Measurements from ENCODE around the gene AKNAD1.
"Not testable (repeated sequence)": the region's sequence is repeated elsewhere in the genome, so short reads cannot be mapped to it uniquely, and the experiment has no call there.

AKNAD1 gene

DNA sequence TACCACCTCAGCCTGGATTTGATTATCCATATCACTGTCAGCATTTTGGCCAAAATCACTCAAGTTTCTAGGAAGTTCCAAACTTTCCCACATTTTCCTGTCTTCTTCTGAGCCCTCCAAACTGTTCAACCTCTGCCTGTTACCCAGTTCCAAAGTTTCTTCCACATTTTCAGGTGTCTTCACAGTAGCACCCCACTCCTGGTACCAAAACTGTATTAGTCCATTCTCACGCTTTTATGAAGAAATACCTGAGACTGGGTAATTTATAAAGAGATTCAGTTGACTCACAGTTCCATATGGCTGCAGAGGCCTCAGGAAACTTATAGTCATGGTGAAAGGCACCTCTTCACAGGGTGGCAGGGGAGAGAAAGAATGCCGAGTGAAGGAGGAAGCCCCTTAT lies 71.0 kb downstream of the AKNAD1 start:
- DNase-seq (no peak), ATAC-seq (ENCODE audit: insufficient read depth, low read depth) (no peak)
- Histone ChIP-seq H3K4me3 (ENCODE audit: low read depth in 1 of 2, low read length in 2 of 2) (no peak overlapping the region), H3K27me3 (ENCODE audit: insufficient read depth, low read length, poor library complexity) (no peaks in the 10 kb centered on the region), H3K27ac (ENCODE audit: low read length) (no peak overlapping the region), H3K36me3 (ENCODE audit: insufficient read depth, low read length) (peaks cover 56% of the 10 kb centered on the region), H4K20me1 (ENCODE audit: insufficient read depth, low read length) (no peaks in the 10 kb centered on the region), H3K9ac (ENCODE audit: low read depth, low read length) (no peak overlapping the region), H3K9me3 (ENCODE audit: insufficient read depth, low read length, severe bottlenecking) (peaks cover 25% of the 10 kb centered on the region), H3K4me2 (ENCODE audit: insufficient read depth, low read length) (no peak overlapping the region), H3K79me2 (ENCODE audit: insufficient read depth, low read length) (no peaks in the 10 kb centered on the region), H2AFZ (ENCODE audit: low read depth, low read length) (no peak overlapping the region), H3K4me1 (ENCODE audit: insufficient read depth, low read length) (no peaks in the 10 kb centered on the region)
- TF ChIP-seq CTCF (IDR thresholded peaks at IDR 0.05; ENCODE audit: borderline replicate concordance, extremely low read depth, low read length, poor library complexity, severe bottlenecking), result no peak
- no peak for TF ChIP-seq EZH2 (IDR thresholded peaks at IDR 0.05; ENCODE audit: borderline replicate concordance, low read depth, low read length, severe bottlenecking)

- Histone ChIP-seq H3K27me3 (ENCODE audit: insufficient read depth, low read length, poor library complexity) (no peaks in the 10 kb centered on the region), H3K27ac (ENCODE audit: low read length) (no peak overlapping the region), H2AFZ (ENCODE audit: low read depth, low read length) (no peak overlapping the region), H3K9me3 (ENCODE audit: insufficient read depth, low read length, severe bottlenecking) (peaks cover 25% of the 10 kb centered on the region), H3K4me2 (ENCODE audit: insufficient read depth, low read length) (no peak overlapping the region), H3K79me2 (ENCODE audit: insufficient read depth, low read length) (no peaks in the 10 kb centered on the region), H4K20me1 (ENCODE audit: insufficient read depth, low read length) (no peaks in the 10 kb centered on the region), H3K4me1 (ENCODE audit: insufficient read depth, low read length) (no peaks in the 10 kb centered on the region), H3K9ac (ENCODE audit: low read depth, low read length) (no peak overlapping the region), H3K4me3 (ENCODE audit: low read depth in 1 of 2, low read length in 2 of 2) (no peak overlapping the region), H3K36me3 (ENCODE audit: insufficient read depth, low read length) (peaks cover 58% of the 10 kb centered on the region)
- TF ChIP-seq EZH2 (IDR thresholded peaks at IDR 0.05; ENCODE audit: borderline replicate concordance, low read depth, low read length, severe bottlenecking) (no peak), CTCF (IDR thresholded peaks at IDR 0.05; ENCODE audit: borderline replicate concordance, extremely low read depth, low read length, poor library complexity, severe bottlenecking) (no peak)
- DNase-seq (peak; percentile 10), ATAC-seq (ENCODE audit: insufficient read depth, low read depth) (no peak)
These were observed 71.6 kb downstream of the AKNAD1 start for GRCh38 chr1:108785264-108785663.

- H3K9me3 ChIP-seq (ENCODE audit: insufficient read depth, low read length, severe bottlenecking), result peaks cover 25% of the 10 kb centered on the region
- H3K4me2 ChIP-seq (ENCODE audit: insufficient read depth, low read length); H3K79me2 ChIP-seq (ENCODE audit: insufficient read depth, low read length); H3K4me3 ChIP-seq (ENCODE audit: low read depth in 1 of 2, low read length in 2 of 2); H3K4me1 ChIP-seq (ENCODE audit: insufficient read depth, low read length); ATAC-seq (ENCODE audit: insufficient read depth, low read depth); H4K20me1 ChIP-seq (ENCODE audit: insufficient read depth, low read length); DNase-seq; H3K27me3 ChIP-seq (ENCODE audit: insufficient read depth, low read length, poor library complexity); H2AFZ ChIP-seq (ENCODE audit: low read depth, low read length); H3K27ac ChIP-seq (ENCODE audit: low read length); H3K9ac ChIP-seq (ENCODE audit: low read depth, low read length): not testable (repeated sequence)
- peaks cover 78% of the 10 kb centered on the region for H3K36me3 ChIP-seq (ENCODE audit: insufficient read depth, low read length)
These were observed 75.3 kb downstream of the AKNAD1 start for GRCh38 chr1:108781575-108781944.

- no peak overlapping the region for H2AFZ ChIP-seq (ENCODE audit: low read depth, low read length)
- DNase-seq (no peak), ATAC-seq (ENCODE audit: insufficient read depth, low read depth) (no peak)
- no peak overlapping the region for H3K27ac ChIP-seq (ENCODE audit: low read length)
- no peak for TF ChIP-seq CTCF (IDR thresholded peaks at IDR 0.05; ENCODE audit: borderline replicate concordance, extremely low read depth, low read length, poor library complexity, severe bottlenecking)
- TF ChIP-seq EZH2 (IDR thresholded peaks at IDR 0.05; ENCODE audit: borderline replicate concordance, low read depth, low read length, severe bottlenecking), result no peak
- peaks cover 23% of the 10 kb centered on the region for H3K9me3 ChIP-seq (ENCODE audit: insufficient read depth, low read length, severe bottlenecking)
- no peaks in the 10 kb centered on the region for H3K4me1 ChIP-seq (ENCODE audit: insufficient read depth, low read length)
- no peak overlapping the region for H3K4me2 ChIP-seq (ENCODE audit: insufficient read depth, low read length)
- H3K4me3 ChIP-seq (ENCODE audit: low read depth in 1 of 2, low read length in 2 of 2), result no peak overlapping the region
- no peaks in the 10 kb centered on the region for H3K27me3 ChIP-seq (ENCODE audit: insufficient read depth, low read length, poor library complexity)
- H3K9ac ChIP-seq (ENCODE audit: low read depth, low read length), result no peak overlapping the region
- no peaks in the 10 kb centered on the region for H4K20me1 ChIP-seq (ENCODE audit: insufficient read depth, low read length)
- H3K36me3 ChIP-seq (ENCODE audit: insufficient read depth, low read length), result peaks cover 78% of the 10 kb centered on the region
- no peaks in the 10 kb centered on the region for H3K79me2 ChIP-seq (ENCODE audit: insufficient read depth, low read length)
These were observed 75.8 kb downstream of the AKNAD1 start for GRCh38 chr1:108780937-108781574.
